ENCODE results near the gene OGN.

The OGN gene

GRCh38 chr9:92407818-92408217 lies 3.4 kb upstream of the OGN start:
- DNase-seq (ENCODE audit: low read depth) = no peak
- TF ChIP-seq CTCF (IDR thresholded peaks at IDR 0.05; ENCODE audit: control insufficient read depth, insufficient read depth, low read depth, low read length, missing control alignments) = no peak
- no peak overlapping the region for H3K4me3 ChIP-seq (ENCODE audit: control insufficient read depth, low read depth, low read length)

- no peak for DNase-seq (ENCODE audit: low read depth)
- no peak overlapping the region for H3K4me3 ChIP-seq (ENCODE audit: control insufficient read depth, low read depth, low read length)
- TF ChIP-seq CTCF (IDR thresholded peaks at IDR 0.05; ENCODE audit: control insufficient read depth, insufficient read depth, low read depth, low read length, missing control alignments) = no peak
Measured at GRCh38 chr9:92406477-92406876, 2.1 kb upstream of the OGN start.

- DNase-seq (ENCODE audit: low read depth) = no peak
- TF ChIP-seq CTCF (IDR thresholded peaks at IDR 0.05; ENCODE audit: control insufficient read depth, insufficient read depth, low read depth, low read length, missing control alignments) = no peak
- H3K4me3 ChIP-seq (ENCODE audit: control insufficient read depth, low read depth, low read length) = no peak overlapping the region
Measured at GRCh38 chr9:92405818-92406217, 1.4 kb upstream of the OGN start.

GRCh38 chr9:92402826-92403745 lies 1.3 kb downstream of the OGN start:
- no peak for TF ChIP-seq CTCF (IDR thresholded peaks at IDR 0.05; ENCODE audit: control insufficient read depth, insufficient read depth, low read depth, low read length, missing control alignments)
- H3K4me3 ChIP-seq (ENCODE audit: control insufficient read depth, low read depth, low read length) = no peak overlapping the region
- no peak for DNase-seq (ENCODE audit: low read depth)

GRCh38 chr9:92402360-92402759 lies 2.0 kb downstream of the OGN start:
- no peak for TF ChIP-seq CTCF (IDR thresholded peaks at IDR 0.05; ENCODE audit: control insufficient read depth, insufficient read depth, low read depth, low read length, missing control alignments)
- DNase-seq (ENCODE audit: low read depth) = no peak
- no peak overlapping the region for H3K4me3 ChIP-seq (ENCODE audit: control insufficient read depth, low read depth, low read length)

GRCh38 chr9:92397853-92398252 lies 6.5 kb downstream of the OGN start:
- H3K4me3 ChIP-seq (ENCODE audit: control insufficient read depth, low read depth, low read length) = no peak overlapping the region
- no peak for TF ChIP-seq CTCF (IDR thresholded peaks at IDR 0.05; ENCODE audit: control insufficient read depth, insufficient read depth, low read depth, low read length, missing control alignments)
- DNase-seq (ENCODE audit: low read depth) = no peak
